Measurements from ENCODE around the gene B9D2.
"Not testable (repeated sequence)": the region's sequence is repeated elsewhere in the genome, so short reads cannot be mapped to it uniquely, and the experiment has no call there.

The B9D2 gene, protein sequence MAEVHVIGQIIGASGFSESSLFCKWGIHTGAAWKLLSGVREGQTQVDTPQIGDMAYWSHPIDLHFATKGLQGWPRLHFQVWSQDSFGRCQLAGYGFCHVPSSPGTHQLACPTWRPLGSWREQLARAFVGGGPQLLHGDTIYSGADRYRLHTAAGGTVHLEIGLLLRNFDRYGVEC

DNA sequence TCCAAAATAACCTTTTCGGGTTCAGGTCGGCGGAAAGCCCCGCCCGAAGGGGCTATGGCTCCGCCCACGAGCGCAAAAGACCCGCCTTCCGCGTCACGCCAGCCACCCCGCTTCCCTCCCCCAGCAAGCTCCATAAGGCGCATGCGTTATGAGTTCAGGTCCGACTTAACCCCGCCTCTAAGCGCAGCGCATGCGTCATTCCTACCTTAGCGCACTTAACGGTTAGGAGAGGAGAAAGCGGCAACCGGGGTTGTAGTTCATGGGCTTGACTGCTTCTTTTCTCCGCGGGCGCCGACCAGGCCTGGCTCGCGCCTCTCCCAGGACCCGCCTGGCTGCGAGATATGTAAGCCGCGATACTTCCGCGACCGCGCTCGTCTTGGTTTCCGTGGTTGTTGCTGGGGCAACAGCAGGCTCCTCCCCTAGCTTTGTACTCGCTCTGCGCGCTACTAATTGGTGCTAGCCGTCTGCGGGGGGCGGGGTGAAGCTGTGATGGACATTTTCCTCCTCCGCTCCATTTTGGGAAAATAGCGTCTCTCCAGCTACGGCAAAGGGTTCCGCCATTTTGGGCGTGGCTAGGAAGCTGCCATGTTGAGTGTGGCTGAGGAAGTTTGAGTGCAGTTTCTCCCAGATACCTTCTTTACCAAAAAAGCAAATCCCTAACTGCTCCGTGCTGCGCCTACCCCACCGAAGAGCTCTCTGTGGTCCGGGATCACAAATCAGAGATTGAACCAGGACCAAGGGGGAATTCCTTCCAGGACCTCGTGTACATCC, at the start of gene B9D2:
B9D2 (minus strand) TSS at position 397 of the 771 bp plus-strand sequence. CDS start 630 bp downstream, outside the sequence.
- peak; percentile 98 for DNase-seq (ENCODE audit: low spot score)

DNA sequence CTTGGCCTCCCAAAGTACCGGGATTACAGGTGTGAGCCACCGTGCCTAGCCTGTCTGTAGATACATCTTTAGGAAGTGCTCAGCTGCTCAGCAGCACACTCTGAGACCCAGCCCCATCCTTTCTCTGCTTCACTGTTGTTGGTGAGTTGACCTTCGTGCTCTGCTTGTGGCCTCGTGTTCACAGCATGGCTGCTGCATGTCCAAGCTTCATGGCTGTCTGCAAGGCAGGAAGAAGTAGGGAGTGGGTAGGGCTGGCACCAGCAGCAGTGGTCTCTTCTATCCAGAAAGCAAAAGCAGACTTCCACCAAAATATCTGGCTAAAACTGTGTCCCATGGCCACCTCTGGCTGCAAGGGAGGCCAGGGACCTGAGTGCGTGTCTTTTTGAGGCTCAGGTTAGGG, 49.0 kb upstream of the B9D2 start:
- DNase-seq (ENCODE audit: low spot score), result no peak

GRCh38 chr19:41411968-41412265, 48.0 kb upstream of the B9D2 start:
- DNase-seq (ENCODE audit: low spot score), result no peak

- DNase-seq (ENCODE audit: low spot score), result no peak
These were observed 47.4 kb upstream of the B9D2 start for GRCh38 chr19:41411100-41411967.

- DNase-seq (ENCODE audit: low spot score), result no peak
These were observed 46.5 kb upstream of the B9D2 start for GRCh38 chr19:41410336-41411054.

GRCh38 chr19:41409288-41409687, 45.3 kb upstream of the B9D2 start:
- no peak for DNase-seq (ENCODE audit: low spot score)

DNA sequence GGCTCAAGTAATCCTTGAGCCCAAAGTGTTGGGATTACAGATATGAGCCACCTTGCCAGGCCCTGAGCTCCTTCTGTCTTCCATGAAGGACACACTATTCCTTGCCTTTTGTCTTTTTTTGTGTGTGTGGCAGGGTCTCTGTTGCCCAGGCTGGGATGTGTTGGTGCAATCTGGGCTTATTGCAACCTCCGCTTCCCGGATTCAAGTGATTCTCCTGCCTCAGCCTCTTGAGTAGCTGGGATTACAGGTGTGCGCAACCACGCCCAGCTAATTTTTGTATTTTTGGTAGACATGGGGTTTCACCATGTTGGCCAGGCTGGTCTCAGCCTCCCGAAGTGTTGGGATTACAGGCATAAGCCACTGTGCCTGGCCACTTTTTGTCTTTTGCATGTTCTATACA, 44.9 kb upstream of the B9D2 start:
- DNase-seq (ENCODE audit: low spot score), result not testable (repeated sequence)

DNA sequence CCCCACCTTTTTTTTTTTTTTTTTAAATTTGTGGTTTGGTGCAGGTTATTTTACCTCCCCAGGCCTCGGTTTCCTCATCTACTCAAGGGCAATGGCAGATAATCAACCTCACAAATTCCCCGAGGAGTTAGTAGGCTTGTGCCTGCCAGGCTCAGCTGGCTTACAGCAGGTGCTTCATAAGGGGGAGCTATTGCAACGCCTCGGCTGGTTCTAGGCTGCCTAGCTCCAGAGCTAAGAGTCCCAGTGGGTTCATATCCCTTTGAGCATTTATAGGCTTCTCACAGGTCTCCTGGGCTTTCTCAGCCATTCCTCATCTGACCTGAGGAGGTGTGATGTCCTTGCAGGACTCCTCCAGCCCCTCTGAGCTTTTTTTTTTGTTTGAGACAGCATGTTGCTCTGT, 44.3 kb upstream of the B9D2 start:
- no peak for DNase-seq (ENCODE audit: low spot score)

DNA sequence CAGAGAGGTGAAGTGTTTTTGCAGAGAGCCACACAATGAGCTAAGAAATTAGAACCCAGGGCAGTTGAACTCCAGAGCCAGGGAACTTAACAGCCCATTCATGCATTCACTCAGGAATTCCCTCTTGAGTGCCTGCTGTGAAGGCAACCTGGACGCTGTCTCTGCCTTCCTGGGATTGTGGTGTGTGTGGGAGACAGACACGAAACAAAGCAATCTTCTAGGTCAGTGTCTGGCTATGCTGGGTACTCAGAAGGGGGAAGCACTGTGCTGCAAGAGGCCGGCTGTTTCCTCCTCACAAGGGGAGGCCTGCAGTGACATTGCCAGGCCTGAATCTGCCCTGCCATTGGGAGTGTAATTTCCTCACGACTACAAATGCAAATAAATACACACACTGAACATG, 43.3 kb upstream of the B9D2 start:
- no peak for DNase-seq (ENCODE audit: low spot score)

DNA sequence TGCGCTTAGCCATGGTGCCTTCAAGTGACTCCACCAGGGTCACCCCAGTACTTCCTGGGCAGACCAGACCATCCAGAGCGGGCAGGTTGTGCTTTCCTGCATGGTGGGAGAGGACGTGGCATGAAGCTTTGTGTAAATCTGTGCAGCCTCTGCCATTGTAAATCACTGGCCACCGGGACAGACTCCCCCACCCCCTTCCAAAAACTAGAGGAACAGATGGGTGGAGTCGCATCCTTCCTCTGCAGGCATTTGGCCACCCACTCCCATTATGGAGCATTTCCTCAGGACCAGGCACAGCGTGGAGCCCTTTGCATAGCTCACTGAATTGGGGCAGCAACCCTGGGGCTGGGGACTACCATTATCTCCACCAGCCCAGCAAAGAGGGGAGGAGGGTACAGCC, 41.8 kb upstream of the B9D2 start:
- DNase-seq (ENCODE audit: low spot score), result no peak

DNA sequence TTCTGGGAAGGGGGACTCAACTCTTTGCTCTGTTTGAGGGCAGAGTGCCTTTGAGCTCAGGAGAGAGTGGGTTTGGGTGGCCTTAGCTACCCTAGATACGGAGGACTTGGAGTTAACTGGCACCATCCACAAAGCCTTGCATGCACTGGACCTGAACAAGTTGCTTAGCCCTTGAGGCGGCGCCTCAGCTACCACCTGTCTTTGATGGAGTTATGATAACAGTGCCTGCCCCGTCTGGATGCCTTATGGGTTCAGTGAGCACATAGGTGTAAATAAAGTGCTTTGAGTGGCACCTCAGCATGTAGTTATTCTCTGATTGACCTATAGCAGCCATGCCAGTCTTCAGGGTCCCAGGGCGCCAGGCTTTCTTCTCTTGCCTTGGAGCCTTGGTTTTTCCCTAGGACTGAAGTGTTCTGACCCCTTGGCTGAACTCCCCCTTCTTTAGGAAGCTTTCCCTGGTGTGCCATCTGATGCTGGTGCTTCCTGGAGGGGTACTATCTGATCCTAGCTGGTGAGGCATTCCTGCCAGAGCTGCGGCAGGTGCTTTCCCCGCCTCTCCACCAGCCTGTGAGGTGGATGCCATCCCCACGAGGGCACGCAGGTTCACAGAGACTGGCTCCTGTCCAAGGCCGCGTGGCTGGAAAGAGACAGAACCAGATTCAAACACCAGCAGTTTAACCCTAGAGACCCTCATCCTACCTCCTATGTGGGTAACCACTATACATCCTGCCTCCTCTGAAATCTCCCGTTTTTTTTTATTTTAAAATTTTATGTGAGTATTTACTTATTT, 39.4 kb upstream of the B9D2 start:
- DNase-seq (ENCODE audit: low spot score), result no peak

DNA sequence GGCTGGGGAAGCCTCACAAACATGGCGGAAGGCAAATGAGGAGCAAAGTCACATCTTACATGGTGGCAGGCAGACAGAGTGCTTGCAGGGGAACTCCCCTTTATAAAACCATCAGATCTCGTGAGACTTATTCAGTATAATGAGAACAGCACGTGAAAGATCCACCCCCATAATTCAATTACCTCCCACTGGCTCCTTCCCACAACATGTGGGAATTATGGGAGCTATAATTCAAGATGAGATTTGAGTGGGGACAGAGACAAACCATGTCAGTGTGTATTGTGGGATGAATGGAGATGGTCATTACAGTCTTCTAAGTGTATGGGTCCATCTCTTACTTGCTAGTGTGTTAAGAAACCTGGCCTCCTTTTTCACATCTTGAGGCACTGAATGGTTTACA, 38.1 kb upstream of the B9D2 start:
- no peak for DNase-seq (ENCODE audit: low spot score)

DNA sequence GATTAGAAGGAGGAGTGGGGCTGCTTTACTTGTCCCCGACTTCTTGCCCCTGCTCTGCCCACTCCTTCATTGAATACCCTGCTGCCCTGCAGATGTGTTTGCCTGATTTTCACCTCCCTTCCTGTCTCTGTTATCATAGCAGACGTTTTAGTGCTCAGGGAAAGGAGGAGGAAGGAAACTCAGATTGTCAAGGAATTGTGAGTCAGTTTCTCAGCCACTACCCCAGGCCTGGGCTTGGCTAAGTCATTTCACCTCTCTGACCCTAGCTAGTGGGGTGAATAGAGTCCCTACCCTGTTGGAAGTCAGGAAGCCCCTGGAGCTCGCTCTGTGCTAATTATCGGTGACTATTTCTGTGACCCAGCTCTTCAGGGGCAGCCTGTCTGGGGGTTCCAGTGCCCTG, 37.5 kb upstream of the B9D2 start:
- DNase-seq (ENCODE audit: low spot score), result no peak

- no peak for DNase-seq (ENCODE audit: low spot score)
These were observed 35.6 kb upstream of the B9D2 start for GRCh38 chr19:41399525-41399924.

DNA sequence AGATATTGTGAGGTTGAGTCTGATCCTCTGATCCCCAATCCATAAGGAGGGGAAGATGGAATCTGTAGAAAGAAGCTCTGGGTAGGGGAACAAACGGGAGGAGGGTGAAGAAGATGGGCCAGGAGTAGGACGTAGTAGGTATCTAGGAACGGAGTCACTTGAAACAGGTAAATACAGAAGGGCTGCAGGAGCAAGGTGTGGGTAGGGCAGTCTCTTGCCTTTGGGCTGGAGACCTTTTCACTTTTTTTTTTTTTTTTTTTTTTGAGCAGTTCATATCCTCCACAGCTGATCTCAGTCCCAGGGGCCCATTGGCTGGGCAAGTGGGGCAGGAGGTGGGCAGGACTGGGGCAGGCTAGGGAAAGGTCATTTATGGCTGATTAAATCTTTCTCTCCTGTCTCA, 35.1 kb upstream of the B9D2 start:
- DNase-seq (ENCODE audit: low spot score), result no peak

GRCh38 chr19:41398598-41398997, 34.6 kb upstream of the B9D2 start:
- DNase-seq (ENCODE audit: low spot score), result no peak

DNA sequence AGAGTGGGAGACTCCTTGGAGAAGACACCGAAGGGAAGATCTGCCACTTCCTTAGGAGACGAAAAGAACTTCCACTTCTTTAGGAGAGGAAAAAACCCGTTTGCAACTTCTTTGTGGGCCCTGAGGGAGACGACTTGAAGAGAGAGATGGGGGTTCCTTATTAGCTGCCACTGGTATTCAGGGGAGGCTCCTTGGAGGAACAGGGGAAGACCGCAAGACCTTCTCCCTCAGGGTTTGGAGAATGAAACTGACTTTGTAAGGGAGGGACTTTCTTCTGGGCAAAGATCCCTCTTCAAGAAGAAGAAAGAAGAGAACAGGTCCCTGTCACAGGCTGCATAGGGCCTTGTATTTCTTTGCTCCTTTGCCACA, 34.1 kb upstream of the B9D2 start:
- no peak for DNase-seq (ENCODE audit: low spot score)

GRCh38 chr19:41397086-41398049, 33.4 kb upstream of the B9D2 start, which contains the start of the genes BCKDHA and EXOSC5:
Gene BCKDHA (plus strand): TSS chr19:41397818. CDS start chr19:41397828, 10 bp downstream.
Gene EXOSC5 (minus strand): TSS chr19:41397359. CDS start chr19:41397328, 31 bp downstream.
- DNase-seq (ENCODE audit: low spot score), result peak; percentile 100

- no peak for DNase-seq (ENCODE audit: low spot score)
These were observed 31.4 kb upstream of the B9D2 start for GRCh38 chr19:41395355-41395754.

DNA sequence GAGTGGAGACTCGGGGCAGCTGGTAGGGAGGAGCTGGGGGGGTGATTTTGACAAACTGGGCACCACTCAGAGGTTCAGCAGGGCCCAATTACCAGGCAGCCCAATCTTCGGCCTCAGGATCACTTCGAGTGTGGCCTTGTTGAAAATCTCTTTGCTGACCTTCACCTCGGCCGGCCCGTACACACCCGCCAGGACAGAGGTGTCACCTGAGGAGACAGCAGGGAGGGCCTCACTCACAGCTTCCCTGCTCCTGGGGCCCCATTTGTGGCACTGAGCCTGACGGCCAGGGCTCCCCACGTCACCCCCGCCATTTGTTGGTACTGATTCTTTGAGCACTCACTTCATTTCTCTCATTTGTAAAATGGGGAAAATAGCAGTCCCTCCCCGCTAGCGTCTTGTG, 28.8 kb upstream of the B9D2 start:
- DNase-seq (ENCODE audit: low spot score), result no peak
